ENCODE measurements around the gene VRK1.

VRK1 gene

DNA sequence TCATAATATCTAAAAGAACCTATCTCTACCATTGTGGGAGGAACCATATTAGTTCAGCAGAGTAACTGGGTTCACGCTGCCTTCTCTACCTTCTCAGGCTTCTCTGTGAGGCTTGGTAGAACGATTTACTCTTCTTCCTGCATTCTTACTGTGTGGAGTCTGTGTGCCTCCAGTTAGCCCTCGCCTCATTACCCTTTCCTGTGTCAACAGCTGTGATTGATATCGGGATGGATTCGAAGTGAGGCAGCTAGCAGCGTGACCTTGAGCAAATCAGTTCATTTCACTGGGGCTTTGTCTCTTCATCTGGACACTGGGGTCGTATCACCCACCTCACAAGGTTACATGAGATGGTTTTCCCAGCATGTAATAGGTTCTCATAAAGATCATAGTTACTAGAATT, 4.6 kb upstream of the VRK1 start:
- no peak for DNase-seq

DNA sequence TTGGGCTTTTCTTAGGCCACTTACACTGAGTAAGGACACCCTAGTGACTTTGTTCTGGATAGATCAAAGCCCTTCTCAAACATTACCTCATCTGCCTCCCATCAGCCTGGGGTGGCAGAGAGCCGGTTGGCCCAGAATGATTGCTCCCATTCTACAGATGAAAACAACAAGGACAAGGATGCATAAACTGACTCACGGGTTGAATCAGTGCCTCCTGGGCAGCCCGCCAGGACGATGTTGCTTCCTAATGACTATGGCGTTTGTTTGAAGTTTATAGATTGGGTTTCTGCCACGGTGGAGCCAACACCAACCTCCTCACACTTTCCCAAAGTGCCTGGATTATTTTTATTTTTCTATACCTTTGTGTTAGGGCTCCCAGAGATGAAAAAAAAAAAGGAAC, 3.6 kb upstream of the VRK1 start:
- no peak for DNase-seq

DNA sequence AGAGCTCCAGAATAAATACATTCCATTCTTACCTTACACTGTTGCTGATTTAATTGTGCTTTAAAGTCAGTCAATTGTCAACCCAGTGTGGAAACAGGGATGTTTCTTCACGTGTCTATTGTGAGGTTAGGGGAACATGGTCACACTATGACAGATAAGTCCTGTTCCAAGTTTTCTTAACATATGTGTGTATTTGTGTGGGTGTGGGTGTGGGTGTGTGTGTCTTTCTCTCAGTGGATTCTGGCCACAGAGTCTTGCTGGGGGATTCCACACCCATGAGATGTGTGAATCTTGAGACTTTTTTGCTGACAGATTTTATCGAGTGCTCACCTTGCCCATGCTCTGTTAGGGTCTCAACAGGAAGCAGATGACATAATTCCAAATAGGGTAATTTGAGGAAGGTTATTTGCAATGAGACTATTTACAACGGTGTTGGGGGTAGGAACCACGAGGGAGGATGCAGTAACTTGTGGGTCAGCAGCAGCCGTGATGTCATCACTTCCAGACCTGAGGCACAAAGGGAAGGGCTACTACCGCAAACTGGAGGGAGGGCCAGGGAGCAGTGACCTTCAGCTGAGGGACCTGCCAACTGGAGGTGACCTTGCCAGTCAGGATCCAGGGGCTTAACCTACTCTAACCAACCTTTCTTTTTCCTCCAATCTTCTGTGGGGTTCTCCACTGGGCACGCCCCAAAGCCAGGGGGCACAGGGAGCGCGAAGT, 1.9 kb upstream of the VRK1 start:
- DNase-seq = no peak

DNA sequence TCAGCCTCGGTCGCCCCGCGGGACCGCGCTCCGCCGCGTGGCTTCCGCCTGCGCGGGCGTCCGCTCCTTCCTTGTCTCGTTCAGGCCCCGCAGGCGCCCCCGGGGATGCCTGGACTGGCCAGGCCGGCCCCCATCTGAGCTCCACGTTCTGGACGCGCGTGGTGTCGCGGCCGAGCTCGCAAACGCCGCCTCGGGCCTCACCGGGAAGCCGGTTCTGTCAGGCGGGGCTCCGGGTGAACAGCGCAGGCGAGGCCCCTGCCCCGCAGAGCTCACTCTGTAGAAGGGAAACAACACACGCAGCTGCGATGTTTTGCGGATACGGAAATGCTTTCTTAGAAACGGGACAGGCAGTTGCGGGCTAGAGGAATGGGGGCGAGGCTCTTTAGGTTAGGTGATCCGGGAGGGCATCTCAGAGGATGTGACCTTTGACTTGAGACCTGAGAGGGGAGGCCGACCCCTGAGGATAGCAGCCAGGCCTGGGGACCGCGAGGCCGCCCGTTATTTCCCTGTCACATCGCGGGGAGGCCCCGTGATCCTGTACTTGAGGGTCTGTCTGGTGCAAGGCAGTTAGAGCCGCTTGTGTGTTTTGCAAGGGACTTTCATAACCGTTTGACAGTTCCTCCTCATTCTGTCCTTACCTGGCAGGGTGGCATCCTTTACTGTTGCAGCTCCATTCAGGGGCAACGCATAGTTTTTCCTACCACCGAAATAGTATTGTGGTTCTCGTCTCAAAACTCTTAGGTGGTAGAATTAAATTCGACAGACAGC, 584 bp downstream of the VRK1 start:
- DNase-seq = no peak

DNA sequence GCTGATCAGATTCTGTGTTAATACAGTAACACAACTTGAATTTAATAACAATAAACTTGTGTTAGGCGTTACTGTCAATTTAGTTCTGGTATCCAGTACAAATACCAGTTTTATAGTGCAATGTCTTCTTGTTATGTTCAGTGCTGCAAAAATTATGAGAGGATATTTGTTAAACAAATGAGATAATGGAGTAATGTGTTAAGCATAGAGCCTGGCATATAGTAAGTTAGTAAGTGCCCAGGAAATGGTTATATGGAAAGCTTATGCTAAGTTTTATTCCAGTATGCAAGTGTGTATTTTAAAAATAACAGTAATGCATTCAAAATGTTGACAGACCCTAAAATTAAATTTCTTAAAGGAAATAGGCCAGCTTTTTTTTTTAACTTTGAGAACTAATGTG, 1.8 kb downstream of the VRK1 start:
- DNase-seq = no peak

DNA sequence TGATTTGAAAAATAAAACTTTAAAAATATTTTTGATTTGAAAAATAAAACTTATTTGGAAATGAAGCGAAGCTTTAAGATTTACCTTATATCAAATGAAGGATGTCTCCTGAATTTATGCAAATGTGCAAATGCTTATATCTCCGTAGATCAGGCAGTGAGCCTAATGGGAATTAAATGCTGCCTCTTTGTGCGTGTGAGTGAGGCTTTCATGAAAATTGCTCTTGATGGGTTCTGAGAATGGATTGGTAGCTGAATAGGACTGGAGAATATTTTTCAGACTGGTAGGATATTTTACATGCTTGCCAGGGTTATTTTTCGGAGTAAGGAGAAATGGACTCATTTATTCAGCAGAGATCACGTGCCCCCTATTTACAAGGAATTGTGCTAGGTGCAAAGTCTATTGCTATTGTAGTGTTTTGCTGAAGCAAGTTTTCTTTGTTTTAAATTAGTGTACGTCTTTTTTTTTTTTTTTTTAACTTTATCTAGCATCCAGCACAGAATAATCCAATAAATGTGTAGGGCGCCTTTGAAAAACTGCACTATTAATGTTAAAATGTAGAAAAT, 2.4 kb downstream of the VRK1 start:
- DNase-seq = no peak

DNA sequence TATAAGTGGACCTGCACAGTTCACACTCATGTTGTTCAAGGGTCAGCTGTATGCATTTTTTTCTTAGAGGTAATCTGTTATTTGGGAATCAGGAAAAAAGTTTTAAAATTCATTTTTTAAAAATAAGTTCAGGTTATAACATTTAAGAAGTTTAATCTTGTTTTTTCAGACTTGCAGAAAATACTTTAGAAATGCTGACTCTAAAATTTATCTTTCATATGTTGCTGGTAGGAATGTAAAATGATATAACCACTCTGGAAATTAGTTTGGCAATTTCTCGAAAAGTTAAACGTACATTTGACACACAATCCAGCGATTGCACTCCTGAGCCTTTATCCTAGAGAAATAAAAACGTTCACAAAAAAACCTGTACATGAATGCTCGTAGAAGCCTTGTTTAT, 4.7 kb downstream of the VRK1 start:
- no peak for DNase-seq

DNA sequence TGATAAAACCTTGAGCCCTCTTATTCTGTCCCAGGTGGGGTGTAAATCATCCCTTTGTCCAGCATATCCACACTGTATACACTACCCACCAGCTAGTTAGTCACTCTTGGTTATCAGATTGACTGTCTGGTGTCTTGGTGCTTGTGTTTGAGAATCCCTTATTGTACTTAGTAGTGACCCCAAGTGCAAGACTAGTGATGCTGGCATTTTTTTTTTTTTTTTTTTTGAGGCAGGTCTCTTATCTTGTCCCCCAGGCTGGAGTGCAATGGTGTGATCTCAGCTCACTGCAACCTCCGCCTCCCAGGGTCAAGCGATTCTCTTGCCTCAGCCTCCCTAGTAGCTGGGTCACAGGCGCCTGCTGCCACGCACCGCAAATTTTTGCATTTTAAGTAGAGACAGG, 5.8 kb downstream of the VRK1 start:
- no peak for DNase-seq

DNA sequence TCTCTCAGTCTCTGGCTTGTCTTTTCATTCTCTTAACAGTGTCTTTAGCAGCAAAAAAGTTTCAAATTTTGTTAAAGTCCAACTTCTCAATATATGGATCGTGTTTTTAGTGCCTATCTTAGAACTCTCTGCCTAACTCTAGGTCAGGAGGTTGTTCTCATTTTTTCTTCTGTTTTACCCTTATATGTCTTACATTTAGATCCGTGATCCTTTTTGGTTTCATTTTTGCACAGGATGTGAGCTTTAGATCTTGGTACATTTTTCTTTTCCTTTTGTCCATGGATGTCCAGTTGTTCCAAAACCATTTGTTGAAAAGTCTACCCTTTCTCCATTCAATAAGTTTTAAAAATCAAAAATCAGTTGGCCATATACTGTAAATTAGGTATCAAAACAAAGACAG, 6.8 kb downstream of the VRK1 start:
- DNase-seq = no peak

DNA sequence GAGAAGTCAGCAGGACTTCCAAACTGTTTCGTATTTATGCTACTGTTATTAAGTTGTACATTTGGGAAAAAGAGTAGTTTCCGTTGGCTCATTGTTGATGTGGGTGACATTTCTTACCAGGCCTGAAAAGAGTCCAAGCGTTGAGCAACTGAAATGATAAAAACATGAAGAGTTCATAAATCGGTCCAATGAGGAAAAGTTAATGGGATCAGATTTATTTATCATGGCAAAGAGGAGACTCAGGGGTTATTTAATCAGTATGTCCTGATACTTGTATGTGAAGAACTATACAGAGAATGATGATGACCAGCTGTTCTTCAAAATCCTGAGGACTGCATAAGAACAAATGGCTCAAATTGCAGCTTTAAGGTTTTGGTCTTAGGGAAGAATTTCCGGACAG, 7.7 kb downstream of the VRK1 start:
- DNase-seq = no peak

DNA sequence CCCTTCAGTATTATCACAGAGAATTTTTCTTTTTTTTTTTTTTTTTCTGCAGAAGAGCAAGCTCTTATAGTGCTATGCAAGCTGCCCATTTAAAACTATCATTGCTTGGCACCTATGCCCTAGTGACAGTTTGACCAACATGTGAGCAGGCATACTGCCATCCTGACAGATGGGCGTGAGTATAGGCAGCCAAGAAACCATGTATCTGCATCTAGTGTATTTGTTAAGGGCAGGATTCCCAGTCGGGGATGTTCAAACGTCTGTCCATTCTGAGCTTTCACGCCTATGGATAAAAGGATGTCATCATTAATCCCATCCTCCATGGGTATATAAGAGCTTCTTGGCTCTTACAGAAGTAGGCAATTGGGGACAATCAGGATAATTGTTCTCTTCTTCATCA, 8.8 kb downstream of the VRK1 start:
- no peak for DNase-seq

DNA sequence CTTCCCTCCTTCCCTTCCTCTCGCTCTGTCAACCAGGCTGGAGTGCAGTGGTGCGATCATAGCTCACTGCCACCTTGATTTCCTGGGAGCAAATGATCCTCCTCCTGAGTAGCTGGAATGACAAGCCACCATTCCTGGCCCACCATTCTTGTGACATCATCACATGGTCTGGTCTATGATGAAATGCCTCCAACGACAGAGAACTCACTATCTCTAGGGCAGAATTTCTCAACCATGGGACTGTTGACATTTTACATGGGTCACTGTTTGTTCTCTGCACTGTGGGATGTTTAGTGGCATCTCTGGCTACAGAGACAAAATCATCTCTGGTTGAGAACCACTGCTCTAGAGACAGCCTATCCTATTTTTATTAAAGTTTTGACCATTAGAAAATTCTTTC, 9.7 kb downstream of the VRK1 start:
- DNase-seq = no peak

DNA sequence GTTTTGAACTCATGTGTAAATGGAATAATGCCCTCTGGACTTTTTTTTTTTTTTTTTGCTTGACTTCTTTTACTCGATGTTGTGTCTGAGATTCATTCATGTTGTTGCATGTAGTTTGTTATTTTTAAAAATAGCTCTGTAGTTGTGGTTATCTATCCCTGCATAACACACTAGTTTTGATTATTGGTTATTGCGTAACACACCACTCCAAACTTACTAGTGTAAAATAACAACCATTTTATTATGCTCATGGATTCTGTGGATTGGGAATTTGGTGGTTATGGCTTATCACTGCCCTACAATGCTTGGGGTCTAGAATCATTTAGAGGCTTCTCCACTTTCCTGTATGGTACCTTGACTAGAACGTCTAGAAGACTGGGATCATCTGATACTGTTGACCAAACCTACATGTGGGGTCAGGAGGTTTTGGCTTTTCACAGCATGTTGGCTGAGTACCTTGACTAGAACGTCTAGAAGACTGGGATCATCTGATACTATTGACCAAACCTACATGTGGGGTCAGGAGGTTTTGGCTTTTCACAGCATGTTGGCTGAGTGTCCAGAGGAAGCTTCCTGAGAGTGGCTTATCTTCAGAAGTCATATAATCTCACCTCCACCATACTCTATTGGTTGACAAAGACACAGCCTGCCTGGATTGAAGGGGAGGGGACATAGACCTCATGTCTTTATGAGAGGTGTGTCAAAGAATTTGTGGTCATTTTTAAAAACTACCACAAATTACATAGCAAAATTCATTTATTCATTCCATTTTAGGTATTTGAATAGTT, 11.6 kb downstream of the VRK1 start:
- no peak for DNase-seq

DNA sequence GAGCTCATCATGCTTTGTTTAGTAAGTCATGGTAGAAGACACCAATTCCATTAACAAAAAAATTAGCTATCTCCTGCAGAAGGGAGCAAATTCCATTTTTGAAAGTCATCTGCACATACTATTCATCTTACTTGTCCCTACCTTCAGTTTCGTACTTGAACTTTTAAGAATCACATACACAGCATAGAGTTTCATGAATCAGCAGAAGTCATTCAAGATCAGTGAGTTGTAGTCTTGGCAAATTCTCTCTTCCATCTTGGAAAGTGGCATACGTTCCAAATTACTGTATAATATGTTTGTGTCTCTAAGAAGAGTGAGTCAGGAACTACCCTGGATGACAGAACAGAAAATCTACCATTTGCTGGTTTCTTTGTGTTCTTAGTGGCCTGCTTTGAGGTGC, 14.1 kb downstream of the VRK1 start:
- DNase-seq = no peak

DNA sequence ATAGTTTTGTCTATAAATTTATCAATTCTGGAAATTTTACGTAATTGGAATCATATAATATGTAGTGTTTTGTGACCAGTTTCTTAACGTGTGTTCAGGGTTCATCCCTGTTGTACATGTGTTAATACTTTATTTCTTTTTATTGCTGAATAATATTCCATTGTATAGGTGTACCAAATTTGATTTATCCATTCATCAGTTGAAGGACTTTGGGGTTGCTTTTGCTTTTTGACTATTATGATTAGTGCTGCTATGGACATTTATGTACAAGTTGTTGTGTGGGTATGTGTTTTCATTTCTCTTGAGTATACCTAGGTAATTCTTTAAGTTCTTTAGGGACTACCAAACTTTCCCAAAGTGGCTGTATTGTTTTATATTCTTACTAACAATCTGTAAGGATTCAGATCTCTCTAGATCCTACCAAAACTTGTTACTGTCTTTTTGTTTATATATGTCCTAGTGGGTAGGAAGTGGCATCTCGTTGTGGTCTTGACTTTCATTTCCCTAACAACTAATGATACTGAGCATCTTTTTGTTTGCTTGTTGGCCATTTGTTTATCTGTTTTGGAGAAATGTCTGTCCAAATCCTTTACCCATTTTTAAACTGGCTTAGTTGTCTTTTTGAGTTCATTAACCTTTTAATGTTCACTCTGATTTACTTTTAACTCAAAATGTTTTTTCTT, 14.9 kb downstream of the VRK1 start:
- DNase-seq = no peak

DNA sequence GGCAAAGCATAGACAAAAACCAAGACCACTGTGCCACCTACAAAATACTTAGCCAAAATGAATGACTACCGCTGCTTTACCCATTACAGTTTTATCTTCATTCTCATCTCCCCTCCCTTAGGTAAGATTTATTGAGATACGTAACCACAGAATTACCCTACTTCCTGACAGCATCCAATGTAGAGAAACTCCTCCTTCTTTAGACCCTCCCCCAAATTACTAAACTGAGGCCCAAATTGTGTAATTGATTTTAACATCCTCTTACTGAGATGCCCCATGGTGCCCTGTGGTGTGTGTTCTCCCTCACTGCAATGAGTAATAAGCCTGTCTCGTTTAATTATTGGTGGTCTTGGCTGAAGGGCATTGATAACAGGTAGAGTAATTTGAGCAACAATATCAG, 19.1 kb downstream of the VRK1 start:
- no peak for DNase-seq

DNA sequence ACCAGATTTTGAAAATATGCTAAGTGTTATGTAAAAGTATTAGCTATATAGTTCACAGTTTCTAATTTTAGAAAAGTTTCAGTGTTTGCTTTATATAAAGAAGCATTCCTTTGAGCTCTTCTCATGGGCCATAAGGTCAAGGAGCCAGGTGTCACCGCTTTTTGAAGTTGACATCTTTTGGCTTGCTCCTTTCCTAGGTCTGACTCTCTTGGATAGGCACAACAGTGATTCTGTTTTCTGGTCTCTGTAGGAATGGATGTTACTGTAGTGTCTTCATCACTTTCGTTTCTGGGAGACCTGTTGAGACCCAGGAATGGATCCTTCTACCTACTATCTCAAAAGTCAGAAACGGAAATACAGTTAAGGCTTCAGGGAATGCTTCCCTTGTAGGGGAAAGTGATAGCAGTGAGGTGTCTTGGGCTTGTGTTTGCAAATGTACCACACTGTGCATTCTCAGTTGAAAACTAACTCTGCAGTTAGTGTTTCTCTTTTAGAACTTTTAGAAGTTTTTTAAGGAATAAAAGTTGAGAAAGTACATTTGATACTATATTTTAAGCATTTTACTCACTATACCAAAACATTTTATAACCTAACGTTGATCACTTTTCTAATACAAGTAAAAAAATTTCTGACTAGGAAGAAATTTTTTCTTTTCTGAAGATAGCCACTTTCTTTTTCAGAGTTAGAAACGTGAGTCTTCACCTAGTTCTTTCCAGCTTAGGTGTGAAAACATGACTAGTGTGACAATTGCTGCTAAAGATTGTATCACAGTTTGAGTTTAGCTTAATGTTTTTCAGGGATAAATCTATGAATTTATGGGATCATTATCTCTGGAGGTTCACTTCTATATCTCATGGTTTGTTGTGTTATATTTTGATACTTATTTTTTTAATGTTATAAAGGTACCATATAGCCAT, 20.8 kb downstream of the VRK1 start:
- DNase-seq = no peak

DNA sequence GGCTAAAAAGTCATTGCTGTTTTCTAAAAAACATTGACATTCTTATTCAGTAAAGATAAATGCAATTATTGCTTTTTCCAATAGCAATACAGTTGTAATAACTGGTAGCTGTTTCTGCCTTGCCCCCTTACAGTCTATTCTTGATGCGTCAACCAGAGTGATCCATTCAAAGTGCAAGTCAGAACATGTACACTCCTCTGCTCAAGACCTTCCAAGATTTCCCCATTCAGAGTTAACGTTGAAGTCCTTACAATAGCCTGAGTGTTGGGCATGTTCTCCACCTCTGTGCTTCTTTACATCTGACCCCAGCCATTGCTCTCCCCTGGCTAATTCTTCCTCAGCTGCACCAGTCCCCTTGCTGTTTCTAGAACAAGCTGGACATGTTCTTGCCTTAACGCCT, 24.3 kb downstream of the VRK1 start:
- DNase-seq = no peak

DNA sequence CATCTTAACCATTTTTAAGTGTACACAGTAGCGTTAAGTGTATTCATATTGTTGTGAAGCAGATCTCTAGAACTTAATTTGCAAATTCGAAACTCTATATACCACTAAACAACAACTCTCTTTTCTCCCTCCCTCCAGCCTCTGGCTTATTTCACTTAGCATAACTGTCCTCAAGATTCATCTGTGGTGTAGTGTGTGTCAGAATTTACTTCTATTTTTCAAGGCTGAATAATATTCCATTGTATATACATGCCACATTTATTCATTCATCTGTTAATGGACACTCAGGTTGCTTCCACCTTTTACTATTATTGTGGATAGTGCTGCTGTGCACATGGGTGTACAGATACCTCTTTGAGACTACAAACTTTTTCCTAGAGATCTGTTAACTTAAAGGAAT, 26.5 kb downstream of the VRK1 start:
- DNase-seq = no peak

DNA sequence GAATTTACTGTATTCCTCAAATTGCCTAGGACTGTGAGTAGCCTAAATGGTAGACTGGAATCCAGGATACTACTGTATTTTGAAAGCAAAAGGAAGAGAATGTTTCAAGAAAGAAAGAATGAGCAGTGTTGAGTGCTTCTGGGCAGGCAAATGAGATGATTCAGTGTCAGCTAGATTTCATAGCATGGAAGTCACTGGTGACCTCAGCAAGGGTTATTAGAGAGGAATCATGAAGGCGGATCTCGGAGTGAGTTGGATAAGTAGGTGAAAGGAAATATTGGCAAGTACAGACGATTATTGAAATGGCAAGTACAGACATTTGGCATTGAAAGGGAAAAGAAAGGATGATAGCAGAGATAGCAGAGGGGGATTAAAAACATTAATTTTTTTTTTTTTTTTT, 27.1 kb downstream of the VRK1 start:
- no peak for DNase-seq

DNA sequence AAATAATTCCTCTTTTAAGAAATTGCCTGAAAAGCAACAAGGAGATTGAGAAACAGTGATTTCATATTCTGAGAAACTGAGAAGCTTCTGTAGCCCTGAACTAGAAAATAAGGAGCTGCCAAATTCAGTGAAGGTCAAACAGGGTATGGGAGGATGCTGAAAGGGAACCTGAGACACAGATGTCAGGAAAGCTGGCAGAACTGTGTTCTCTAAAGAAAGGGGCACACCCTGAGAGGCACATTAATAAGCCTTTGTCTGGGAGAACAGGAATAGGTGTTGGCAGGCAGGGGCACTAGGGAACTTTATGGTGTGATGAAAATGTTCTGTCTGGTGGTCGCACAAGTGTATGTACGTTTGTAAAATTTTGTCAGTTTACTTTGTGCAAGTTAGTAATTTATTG, 29.6 kb downstream of the VRK1 start:
- no peak for DNase-seq

DNA sequence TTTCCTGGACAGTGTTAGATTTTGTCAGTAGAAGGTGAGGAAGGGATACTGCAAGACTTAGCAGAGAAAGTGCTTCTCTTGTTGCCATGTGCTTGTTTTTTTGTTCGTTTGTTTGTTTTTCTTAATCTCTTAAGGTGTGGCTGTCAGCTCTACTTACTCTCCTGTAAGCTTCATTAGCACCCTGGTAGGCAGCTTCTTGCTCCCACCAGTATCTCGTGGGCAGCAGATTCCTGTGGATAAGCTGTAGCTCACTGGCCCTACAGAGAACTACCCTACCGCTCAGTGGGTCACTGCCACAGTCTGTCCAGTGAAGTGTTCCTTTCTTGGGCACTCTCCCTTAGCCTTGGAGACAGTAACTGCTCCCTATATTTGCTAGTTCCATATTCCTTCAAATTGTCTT, 30.1 kb downstream of the VRK1 start:
- DNase-seq = no peak
